ENCODE data around the gene TECTB.

- no peak for TF ChIP-seq POLR2AphosphoS5 (IDR thresholded peaks at IDR 0.05; ENCODE audit: borderline replicate concordance, low read depth, low read length)
- TF ChIP-seq EZH2 (IDR thresholded peaks at IDR 0.05) = no peak
Observed at GRCh38 chr10:112345743-112346142, 62.5 kb downstream of the TECTB start.
